Measurements from ENCODE around the gene SLC25A12. TPM values are rescaled to one million over a fixed set of nuclear protein-coding genes. Genes with fewer than 3 reads are reported as not detected.
A peak's percentile ranks its signal among the peaks of the same experiment; 100 is the strongest.
"Not testable (repeated sequence)": the region's sequence is repeated elsewhere in the genome, so short reads cannot be mapped to it uniquely, and the experiment has no call there.

SLC25A12 gene
- total RNA-seq, 1 donor from 2014 or later = 13.9 TPM

- no peak for DNase-seq (ENCODE audit: low spot score, unreplicated experiment)
- Mint-ChIP-seq H3K27ac (no peak overlapping the region), H3K9me3 (ENCODE audit: low read depth) (peaks cover 4% of the 10 kb centered on the region), H3K4me1 (ENCODE audit: low read depth) (peaks cover 28% of the 10 kb centered on the region), H3K4me3 (ENCODE audit: low read depth) (no peak overlapping the region), H3K36me3 (ENCODE audit: insufficient read depth) (peaks cover 7% of the 10 kb centered on the region), H3K27me3 (peaks cover 51% of the 10 kb centered on the region)
- TF ChIP-seq CTCF (IDR thresholded peaks at IDR 0.05; ENCODE audit: unreplicated experiment) = no peak
These were observed 105.6 kb downstream of the SLC25A12 start for GRCh38 chr2:171788316-171788993.

GRCh38 chr2:171787333-171788072 lies 106.5 kb downstream of the SLC25A12 start:
- no peak for TF ChIP-seq CTCF (IDR thresholded peaks at IDR 0.05; ENCODE audit: unreplicated experiment)
- peaks cover 8% of the 10 kb centered on the region for H3K36me3 Mint-ChIP-seq (ENCODE audit: insufficient read depth)
- DNase-seq (ENCODE audit: low spot score, unreplicated experiment) = no peak
- H3K4me3 Mint-ChIP-seq (ENCODE audit: low read depth) = peak overlapping the region; percentile 46
- peaks cover 45% of the 10 kb centered on the region for H3K27me3 Mint-ChIP-seq
- H3K27ac Mint-ChIP-seq = peak overlapping the region; percentile 71
- H3K4me1 Mint-ChIP-seq (ENCODE audit: low read depth) = peaks cover 23% of the 10 kb centered on the region
- peaks cover 4% of the 10 kb centered on the region for H3K9me3 Mint-ChIP-seq (ENCODE audit: low read depth)

- Mint-ChIP-seq H3K36me3 (ENCODE audit: insufficient read depth) (peaks cover 10% of the 10 kb centered on the region), H3K27ac (no peak overlapping the region), H3K4me1 (ENCODE audit: low read depth) (peaks cover 23% of the 10 kb centered on the region), H3K9me3 (ENCODE audit: low read depth) (peaks cover 4% of the 10 kb centered on the region), H3K27me3 (peaks cover 30% of the 10 kb centered on the region), H3K4me3 (ENCODE audit: low read depth) (no peak overlapping the region)
- no peak for TF ChIP-seq CTCF (IDR thresholded peaks at IDR 0.05; ENCODE audit: unreplicated experiment)
- no peak for DNase-seq (ENCODE audit: low spot score, unreplicated experiment)
These were observed 108.6 kb downstream of the SLC25A12 start for GRCh38 chr2:171785450-171785849.

GRCh38 chr2:171778515-171778914 lies 115.5 kb downstream of the SLC25A12 start:
- H3K4me1 Mint-ChIP-seq (ENCODE audit: low read depth) = no peaks in the 10 kb centered on the region
- no peaks in the 10 kb centered on the region for H3K27me3 Mint-ChIP-seq
- peaks cover 7% of the 10 kb centered on the region for H3K9me3 Mint-ChIP-seq (ENCODE audit: low read depth)
- DNase-seq (ENCODE audit: low spot score, unreplicated experiment) = no peak
- no peak for TF ChIP-seq CTCF (IDR thresholded peaks at IDR 0.05; ENCODE audit: unreplicated experiment)
- no peak overlapping the region for H3K27ac Mint-ChIP-seq
- no peak overlapping the region for H3K4me3 Mint-ChIP-seq (ENCODE audit: low read depth)
- peaks cover 17% of the 10 kb centered on the region for H3K36me3 Mint-ChIP-seq (ENCODE audit: insufficient read depth)

GRCh38 chr2:171774581-171774980 lies 119.5 kb downstream of the SLC25A12 start:
- not testable (repeated sequence) for H3K4me1 Mint-ChIP-seq (ENCODE audit: low read depth); DNase-seq (ENCODE audit: low spot score, unreplicated experiment); H3K27me3 Mint-ChIP-seq; H3K27ac Mint-ChIP-seq; H3K4me3 Mint-ChIP-seq (ENCODE audit: low read depth)
- H3K36me3 Mint-ChIP-seq (ENCODE audit: insufficient read depth) = peaks cover 26% of the 10 kb centered on the region
- peaks cover 29% of the 10 kb centered on the region for H3K9me3 Mint-ChIP-seq (ENCODE audit: low read depth)

Data from progenitor cell of endocrine pancreas (in vitro differentiated cells).